ENCODE data around the gene CPXM1.

CPXM1 gene

DNA sequence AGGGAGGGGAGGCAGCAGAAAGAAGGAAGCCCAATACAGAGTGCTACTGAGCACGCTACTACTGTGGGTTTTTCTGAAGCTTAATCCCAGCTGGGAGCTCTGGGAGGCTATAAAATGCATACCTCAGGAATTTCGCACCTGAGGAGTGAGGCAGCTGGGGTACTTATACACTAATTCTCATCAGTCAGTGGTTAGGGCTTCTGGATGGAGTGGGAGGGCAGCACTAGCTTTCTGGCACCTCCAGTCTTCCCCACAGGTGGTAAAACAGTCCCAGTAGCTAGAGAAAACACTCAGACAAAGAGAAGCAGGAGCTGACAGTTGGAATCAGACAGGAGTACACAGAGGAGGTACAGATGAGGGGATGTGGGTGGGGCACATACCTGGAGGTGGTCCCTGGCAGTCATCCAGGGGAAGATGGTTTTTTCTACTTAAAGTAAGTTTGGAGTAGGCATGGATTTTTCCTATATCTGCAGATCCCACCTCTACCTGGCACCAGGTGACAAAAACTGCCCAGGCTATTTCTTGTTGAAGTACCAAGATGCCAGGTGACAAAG is 37.8 kb downstream of the CPXM1 start:
- no peak for DNase-seq

GRCh38 chr20:2761885-2762284 is 38.5 kb downstream of the CPXM1 start:
- DNase-seq: no peak

- DNase-seq: no peak
These were observed 39.5 kb downstream of the CPXM1 start for GRCh38 chr20:2760952-2761305.

GRCh38 chr20:2760297-2760951 is 40.0 kb downstream of the CPXM1 start:
- no peak for DNase-seq

DNA sequence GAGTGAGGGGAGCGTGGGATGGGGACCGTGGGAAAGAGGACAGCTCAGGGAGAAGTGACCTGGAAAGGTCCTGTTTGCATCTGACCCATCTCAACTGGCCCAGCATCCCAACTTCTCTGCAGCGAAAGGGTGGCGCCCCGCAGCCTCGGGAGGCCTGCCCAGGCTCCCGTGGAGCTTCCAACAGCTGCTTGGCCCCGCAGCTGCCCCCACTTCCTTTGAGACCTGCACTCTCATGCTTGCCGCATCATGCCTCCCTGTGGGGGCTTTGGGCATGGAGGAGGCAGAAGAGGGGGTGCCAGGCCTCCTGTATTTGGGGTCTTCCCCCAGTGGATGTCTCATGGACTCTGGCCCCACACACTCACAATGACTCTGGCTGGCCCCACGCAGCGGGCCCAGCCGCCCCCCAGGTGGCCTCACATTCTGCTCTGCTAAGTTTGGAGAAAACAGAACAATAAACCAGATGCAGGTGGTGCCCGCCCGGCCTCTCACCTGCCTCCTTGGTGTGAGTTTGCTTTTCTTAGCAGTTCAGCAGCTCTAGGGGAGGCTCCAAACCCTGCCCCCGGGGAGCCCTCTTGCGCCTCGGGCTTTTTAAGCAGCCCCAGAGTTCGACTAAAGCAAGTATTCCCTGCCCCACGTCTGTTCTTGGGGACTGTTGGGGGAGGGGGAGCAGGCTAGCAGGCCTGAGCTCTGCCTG is 40.7 kb downstream of the CPXM1 start:
- no peak for DNase-seq

DNA sequence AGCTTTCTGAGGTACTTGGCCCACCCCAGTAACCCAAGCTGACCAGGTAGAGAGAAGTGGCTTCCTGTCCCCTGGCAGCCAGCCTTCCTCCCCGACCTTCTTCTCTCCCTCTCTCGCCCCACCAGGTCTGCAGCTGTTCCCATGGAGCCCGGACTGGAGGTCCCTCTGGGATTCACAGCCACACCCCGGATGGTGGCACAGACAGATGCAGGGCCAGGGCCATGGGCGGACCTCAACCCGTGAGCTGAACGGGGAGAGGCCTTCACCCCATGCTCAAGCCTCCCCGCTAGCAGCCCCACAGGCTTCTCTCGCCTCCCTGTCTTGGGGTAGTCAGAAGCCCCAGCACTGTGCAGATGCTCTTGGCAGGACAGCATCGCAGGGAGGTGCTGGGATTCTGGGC is 41.3 kb downstream of the CPXM1 start:
- DNase-seq: no peak

- DNase-seq: no peak
These were observed 42.5 kb downstream of the CPXM1 start for GRCh38 chr20:2757969-2758368.

GRCh38 chr20:2757001-2757400 is 43.4 kb downstream of the CPXM1 start:
- DNase-seq: no peak

DNA sequence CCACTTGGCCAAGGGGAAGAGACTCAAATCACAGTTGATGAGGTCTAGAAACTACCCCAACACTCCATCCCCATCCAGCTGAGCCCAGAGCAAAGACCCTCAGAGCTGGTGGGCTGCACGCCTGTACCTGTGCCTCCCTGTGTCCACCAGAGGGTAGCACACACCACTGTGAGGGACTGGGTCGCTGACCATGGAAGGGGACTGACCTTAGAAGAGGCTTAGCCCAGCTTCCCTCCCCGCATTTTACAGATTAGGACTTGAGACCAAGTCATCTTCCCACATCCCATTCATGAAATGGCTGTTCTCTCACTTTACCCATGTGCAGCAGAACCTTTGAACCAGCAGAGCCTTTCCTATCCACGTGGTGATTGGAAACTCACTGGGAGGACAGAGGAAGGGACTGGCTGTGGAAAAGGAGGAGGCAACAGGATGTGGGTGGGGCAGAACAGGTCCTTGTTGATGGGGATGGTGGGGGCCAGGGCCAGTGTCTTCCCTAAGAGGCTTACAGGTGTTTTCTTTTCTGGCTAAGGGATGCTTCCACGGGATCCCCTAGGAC is 44.3 kb downstream of the CPXM1 start:
- no peak for DNase-seq

DNA sequence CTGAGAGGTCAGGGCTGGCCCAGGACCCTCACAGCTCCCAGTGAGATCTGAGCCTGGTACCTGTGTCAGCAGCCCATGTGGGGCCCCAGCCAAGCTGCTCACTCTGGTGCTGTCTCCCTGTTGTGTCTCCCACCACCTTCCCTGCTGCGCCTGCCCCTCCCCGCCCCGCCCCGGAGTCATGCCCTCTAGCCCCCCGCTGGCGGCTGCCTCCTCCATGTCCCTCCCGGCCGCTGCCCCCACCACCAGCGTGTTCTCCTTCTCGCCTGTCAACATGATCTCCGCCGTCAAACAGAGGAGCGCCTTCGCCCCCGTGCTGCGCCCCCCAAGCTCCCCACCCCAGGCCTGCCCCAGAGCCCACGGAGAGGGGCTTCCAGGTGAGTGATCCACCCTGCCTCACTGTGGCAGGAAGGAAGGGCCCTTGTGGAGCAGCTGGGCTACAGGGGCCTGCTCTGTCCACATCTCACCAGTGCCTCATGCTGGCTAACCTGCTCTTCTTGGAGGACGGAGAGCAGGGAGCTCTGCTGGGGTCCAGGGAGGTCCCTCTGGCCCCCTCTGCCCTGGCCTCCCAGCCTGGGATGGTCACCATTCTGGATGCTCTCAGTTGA is 44.9 kb downstream of the CPXM1 start:
- DNase-seq: no peak

- DNase-seq: no peak
These were observed 46.0 kb downstream of the CPXM1 start for GRCh38 chr20:2754424-2754823.

- DNase-seq: no peak
These were observed 46.9 kb downstream of the CPXM1 start for GRCh38 chr20:2753461-2754040.

DNA sequence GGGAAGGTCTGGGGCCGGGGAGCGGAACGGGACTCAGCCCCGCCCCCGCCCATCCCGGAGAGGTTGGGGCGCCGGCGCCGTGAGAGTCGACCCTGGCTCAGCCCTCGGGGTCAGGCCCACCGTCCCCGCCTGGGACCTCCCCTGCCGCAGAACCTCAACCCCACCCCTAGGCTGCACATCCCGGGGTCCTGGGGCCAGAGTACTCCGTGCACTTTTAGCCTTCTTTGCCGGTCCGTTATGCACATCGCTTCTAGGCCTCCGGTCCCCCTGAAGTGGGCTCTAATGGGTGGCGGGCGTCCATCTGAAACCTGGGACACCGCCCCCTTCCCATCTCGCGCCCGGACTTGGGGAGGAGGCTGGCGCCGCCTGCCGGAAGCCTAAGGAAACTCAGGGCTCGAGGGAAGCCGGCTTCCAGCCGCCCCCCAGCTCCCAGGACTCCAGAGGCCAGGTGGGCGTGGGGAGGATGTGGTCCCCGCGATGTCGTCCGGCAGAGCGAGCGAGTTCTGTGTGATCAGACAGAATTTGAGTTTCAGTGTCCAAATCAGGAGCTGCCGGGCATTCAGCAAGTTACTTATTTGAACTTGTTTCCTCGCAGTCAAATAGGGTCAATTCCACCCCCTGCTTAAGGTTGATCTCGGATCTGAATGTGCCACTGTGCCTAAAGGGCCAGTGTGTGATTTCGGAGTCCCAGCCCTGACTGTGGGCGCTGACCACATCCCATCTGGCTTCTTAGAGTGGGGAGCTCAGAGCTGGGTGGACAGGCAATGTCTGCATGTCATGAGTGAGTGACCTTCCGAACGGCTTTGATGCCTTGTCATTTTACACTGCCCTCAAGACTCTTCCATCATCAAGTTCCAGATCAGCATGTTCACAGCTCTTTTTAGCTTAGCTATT is 47.6 kb downstream of the CPXM1 start:
- DNase-seq: no peak

DNA sequence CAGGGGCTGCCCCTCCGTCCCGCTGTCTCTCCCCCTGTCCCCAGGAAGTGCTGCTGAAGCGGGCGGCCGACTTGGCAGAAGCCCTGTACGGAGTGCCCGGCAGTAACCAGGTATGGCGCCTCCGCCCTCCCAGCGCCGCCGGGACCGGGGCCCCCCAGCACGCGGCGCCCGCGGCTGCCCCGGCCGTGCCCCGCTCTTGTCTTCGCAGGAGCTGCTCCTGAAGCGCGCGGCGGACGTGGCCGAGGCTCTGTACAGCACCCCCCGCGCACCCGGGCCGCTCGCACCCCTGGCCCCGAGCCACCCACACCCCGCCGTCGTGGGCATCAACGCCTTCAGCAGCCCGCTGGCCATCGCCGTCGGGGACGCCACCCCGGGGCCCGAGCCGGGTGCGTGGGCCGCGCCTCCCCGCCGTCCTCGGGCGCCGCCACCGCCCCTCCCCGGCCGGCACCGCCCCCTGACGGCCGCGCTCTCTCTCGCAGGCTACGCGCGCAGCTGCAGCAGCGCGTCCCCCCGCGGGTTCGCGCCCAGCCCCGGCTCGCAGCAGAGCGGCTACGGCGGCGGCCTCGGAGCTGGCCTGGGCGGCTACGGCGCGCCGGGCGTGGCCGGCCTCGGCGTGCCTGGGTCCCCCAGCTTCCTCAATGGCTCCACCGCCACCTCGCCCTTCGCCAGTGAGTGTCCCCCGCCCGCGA is 48.4 kb downstream of the CPXM1 start:
- no peak for DNase-seq

DNA sequence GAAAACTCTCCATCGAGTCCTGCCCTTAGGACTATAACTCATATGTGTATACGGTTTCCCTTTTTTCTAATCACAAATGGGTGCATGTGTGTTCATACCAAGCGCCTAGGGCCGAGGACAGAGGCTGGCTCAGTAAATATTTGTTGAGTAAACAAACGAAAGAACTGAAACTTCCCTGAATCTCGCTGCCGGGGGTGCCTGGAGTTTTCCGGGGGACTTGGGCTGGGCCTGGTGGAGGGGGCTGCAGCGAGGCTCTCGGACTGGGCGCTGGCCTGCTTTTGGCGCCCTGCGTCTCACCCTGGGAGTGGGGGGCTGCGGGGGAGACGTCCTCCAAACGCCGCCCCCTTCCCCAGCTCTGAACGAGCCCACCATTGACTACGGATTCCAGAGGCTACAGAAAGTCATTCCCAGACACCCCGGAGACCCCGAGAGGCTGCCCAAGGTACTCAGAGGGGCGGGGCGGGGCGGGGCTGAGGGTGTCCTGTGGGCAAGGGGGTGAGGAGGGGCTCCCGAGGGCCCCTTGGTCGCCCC is 49.0 kb downstream of the CPXM1 start:
- DNase-seq: no peak

GRCh38 chr20:2750491-2751251 is 49.8 kb downstream of the CPXM1 start:
- no peak for DNase-seq

- no peak for DNase-seq
These were observed 50.4 kb downstream of the CPXM1 start for GRCh38 chr20:2749951-2750490.

- DNase-seq: no peak
These were observed 51.0 kb downstream of the CPXM1 start for GRCh38 chr20:2749343-2749950.

DNA sequence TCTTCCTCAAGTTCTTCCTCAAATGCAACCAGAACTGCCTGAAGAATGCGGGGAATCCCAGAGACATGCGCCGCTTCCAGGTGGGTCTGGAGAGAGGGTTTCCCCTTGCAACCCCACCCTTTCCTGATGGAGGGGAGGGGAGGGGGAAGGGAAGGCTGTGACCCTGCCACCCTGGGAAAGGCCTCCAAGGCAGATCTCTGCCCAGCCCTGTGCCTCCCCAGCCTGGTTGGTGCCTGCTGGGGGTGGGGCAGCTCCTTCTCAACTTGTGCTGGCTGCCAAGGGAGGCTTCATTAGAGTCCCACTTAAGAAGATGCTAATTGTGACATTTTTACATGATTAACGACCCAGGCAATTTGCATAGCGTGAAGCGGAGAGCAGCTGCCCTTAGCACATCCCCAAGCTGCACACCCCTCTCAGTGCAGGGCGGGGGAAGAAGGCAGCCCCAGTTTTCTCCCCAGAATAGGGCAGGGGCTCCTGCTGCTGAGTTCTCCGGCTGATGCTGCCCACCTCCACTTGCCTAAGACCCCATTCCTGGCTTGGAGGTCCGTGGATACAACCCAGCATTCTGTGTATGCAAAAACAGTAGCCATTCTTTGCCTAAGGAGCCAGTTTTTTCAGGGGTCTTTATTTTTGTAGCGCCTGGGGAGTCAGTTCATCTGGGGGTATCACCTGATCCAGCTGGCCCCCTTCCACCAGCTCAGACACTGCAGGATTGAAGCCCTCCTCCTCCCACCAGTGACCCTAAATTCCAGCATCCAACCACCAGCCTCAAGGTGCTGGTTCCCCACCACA is 51.7 kb downstream of the CPXM1 start:
- no peak for DNase-seq
